Measurements from ENCODE around the gene GPR141.
"Not testable (repeated sequence)": the region's sequence is repeated elsewhere in the genome, so short reads cannot be mapped to it uniquely, and the experiment has no call there.

GPR141 gene

GRCh38 chr7:37686556-37687345, 3.2 kb downstream of the GPR141 start:
- no peak for DNase-seq (ENCODE audit: low read depth)

GRCh38 chr7:37690206-37690605, 6.6 kb downstream of the GPR141 start:
- DNase-seq (ENCODE audit: low read depth) = no peak

- DNase-seq (ENCODE audit: low read depth) = no peak
These were observed 10.9 kb downstream of the GPR141 start for GRCh38 chr7:37694208-37695094.

GRCh38 chr7:37698276-37698675, 14.7 kb downstream of the GPR141 start:
- DNase-seq (ENCODE audit: low read depth) = no peak

GRCh38 chr7:37698782-37699181, 15.2 kb downstream of the GPR141 start:
- DNase-seq (ENCODE audit: low read depth) = no peak

- DNase-seq (ENCODE audit: low read depth) = no peak
These were observed 18.2 kb downstream of the GPR141 start for GRCh38 chr7:37701769-37702168.

DNA sequence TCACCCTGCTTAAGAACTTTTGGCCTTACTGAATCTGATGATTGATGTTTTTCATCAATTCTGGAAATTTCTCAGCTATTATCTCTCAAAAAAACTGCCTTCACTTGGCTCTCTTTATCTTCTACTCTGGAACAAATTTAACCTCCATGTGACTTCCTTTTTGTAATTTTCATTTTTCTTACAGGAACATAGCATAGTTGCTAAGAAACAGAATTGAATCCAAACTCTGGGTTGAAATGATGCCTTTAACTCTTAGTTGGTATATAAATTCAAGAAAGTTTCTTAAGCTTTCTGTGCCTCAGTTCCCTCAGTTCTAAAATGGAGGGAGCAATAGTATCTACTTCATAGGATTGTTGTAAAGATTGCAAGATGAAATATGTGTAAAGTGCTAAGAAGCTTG, 19.8 kb downstream of the GPR141 start:
- no peak for DNase-seq (ENCODE audit: low read depth)

GRCh38 chr7:37704328-37704833, 20.8 kb downstream of the GPR141 start:
- not testable (repeated sequence) for DNase-seq (ENCODE audit: low read depth)

DNA sequence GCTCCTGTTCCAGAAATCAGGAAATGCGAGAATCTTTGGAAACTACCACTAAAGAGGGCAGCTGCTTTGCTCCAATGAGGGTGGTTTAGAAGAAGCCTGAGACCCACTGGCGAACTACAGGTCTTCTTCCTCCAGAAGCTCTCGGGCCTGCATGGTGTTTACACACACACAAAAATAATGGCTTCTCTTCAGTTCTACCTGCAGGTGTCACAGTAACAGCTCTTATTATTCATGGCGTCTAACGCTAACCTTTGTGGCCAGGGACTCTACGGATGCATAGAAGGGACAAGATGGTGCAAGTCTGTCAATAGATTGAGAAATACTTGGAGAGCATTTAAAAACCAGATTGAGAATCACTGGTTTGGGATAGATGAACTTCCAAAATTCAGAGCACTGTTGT, 22.4 kb downstream of the GPR141 start:
- DNase-seq (ENCODE audit: low read depth) = no peak

DNA sequence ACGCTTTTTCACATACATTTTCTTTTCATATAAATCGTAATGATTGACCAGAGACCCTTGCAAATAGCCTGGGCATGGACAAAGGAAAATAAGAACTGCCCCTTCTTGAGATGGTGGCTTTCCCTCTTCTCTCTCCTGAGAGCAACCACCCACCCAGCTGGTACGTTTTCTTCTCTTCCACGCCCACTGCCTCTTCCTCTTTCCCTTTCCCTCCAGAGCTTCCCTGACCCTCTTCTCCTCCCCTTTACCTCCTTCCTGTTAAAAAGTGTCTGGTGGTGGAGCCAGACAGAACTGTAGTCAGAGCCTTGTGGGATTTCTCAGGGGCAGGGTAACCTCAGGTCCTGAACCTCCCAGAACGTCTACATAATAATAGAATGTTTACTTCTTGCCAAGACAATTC, 23.2 kb downstream of the GPR141 start:
- DNase-seq (ENCODE audit: low read depth) = no peak

DNA sequence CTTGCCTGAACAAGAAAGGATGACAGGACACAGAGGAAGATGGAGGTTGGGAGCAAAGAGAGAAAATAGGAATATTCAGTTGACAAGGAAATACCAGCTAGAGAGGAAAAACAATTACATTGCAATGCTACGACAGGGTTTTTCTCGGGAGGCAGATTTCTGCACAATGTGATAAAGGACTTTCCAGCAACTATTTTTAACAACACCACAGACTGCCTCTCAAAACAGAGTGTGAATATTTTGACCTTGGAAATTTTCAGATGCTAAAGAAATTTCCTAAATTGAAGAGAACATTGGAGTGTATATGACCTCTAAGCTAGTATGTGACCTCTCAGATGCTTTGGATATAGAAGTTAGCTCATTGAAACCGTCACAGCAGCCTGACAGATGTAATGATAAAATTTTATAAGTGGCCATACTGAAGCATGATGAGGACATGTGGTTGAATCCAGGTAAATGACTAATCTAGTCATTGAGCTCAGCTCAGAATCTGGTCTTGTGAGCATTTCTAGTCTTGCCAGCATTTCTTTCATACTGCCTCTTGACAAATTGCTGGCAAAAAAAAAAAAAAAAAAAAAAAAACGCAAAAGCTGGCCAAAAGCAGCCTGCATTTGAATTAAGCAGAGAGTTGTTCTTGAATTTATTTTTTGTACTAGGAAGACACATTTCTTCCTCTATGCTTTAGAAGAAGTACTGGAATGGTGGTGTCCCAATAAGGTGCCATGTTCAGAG, 24.4 kb downstream of the GPR141 start:
- DNase-seq (ENCODE audit: low read depth) = no peak

DNA sequence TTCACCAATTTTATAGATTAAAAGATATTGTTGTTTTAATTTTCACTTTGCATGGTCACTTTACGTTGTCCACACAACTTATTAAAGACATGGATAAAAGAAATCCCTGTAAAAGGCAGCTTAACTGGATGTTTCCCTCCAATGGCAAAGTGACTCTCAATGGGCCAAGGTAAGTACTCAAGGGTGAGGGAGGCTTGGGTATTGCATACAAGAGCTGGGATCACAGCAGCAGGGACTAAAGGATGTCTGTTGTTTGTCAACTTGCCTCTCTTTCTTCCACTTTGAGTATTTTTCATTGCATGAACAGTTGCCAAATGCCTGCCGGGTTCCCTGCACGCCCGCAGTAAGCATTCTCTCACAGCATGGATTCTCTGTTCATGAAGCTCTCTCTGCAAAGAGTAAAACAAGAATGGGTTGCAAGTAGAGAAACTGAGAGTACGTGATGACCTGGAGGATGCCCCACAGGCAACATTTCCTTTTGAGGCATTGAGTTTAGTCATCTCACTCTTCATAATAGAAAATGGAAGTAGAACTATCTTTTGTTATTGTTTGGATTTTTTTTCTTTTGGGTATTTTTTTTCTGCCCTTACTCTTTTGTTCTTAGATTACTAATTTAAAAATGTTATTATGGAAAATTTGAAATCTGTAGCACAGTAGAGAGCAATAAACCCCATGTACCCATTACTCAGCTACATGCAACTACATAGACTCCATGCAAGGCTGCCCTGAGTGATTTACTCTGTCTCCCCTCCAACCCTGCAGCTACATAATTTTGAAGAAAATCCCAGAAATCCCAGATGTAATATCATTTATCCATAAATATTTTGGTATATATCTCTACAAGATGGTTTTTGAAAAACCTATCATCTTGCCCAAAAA, 26.3 kb downstream of the GPR141 start:
- no peak for DNase-seq (ENCODE audit: low read depth)

DNA sequence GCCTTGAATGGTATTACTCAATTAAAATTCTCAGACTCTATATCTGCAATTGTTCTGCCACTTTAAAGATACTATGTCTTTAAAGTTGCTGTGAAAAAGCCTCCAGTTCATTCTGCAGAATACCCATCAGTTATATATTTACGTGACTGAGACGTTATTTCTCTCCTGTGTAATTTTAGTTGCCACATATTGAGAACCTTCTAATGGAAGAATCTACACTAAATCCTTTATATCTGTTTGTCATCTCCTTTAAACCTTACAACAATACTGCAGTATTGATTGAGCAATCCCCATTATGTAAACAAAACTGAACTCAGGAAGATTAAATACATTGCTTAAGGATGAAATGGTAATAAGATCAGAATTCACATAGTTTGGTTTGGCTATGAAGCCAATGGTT, 30.0 kb downstream of the GPR141 start:
- DNase-seq (ENCODE audit: low read depth) = no peak

DNA sequence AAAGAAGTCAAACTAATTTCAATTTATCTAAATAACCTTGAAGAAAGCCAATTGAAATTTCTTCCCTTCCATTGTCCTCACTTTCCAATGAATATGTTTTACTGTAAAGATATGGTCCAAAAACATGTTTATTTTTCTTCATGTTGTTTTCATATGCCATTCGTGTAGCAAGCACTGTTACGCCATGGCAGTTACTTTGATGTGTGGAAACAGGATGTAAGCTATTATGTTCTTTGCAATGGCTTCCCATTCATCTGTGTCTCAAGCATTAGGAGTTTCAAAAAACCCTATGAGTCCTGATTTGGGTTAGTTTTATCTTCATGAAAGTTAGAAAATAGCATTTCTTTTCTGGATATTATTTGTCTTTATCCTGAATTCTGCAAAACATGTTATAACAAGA, 31.0 kb downstream of the GPR141 start:
- no peak for DNase-seq (ENCODE audit: low read depth)

DNA sequence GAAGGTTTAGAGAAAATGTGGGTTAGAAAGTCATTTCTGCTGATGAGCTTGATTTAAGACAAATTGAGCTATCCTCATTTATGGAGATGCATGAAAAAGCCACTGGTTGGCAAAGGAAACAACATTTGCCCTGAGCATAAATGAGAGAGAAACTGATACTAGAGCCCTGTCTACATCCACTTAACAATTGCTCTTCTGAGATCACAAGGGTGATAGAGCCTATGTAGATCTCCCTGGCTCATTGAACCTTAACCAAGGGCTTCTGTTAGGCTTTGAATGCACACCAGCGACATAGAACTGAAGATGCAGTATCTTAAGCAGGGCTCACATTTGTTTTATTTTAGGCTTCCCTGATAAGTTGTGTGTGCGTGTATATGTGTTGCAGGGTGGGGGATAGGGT, 35.0 kb downstream of the GPR141 start:
- no peak for DNase-seq (ENCODE audit: low read depth)

GRCh38 chr7:37719077-37719476, 35.5 kb downstream of the GPR141 start:
- no peak for DNase-seq (ENCODE audit: low read depth)

DNA sequence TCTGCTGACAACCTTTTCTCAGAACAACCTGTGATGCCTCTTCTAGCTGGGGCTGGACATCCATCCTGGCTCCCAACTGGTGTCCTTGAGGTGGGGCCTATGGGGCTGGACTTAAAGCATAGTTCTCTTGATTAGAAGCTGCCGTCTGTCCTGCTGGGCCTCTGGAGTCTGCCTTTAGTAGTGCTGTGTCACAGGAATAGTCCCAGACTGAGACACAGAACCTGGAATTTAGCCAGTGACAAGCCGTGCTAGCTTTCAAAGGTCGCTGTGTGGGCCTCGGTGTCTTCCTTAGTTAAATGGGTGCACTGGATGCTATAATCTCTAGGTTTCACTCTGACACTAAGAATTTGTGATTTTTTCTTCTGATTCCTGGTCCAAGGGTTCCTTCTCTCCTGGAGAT, 41.2 kb downstream of the GPR141 start:
- no peak for DNase-seq (ENCODE audit: low read depth)

DNA sequence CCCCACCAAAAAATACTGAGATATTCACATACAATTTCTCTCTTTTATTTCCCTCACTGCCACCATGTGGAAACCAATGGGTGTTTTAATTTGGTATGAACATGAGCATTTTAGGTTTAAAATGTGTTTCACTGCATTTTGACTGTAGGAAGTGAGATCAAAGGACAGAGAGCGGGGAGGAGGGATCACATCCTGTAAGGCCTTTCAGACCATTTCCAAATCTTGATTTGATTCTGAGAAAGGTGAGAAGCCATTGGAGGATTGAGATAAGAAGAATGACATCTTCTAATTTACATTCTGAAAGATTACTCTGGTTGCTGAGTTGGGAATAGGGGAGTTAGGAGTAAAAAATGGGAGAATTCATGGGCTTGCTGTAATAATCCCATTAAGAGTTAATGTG, 42.5 kb downstream of the GPR141 start:
- no peak for DNase-seq (ENCODE audit: low read depth)

DNA sequence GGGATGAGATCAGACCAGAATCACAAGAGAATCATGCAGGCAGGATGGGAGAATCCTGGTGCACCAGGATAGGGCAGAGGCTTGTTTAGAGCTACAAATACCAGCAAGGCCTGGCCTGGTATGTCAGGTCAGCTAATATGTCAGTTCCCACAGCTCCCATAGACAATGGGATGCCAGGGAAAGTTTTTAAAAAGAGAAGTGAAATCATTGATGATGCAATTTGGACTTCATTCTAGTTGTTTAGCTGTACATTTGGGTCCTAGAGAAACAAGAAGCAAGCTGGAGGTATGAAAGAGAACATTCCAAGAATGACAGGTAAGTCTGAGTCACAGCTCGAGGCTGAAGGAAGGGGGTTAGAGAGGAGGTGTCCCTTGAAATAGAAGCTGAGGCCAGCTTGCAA, 45.2 kb downstream of the GPR141 start:
- no peak for DNase-seq (ENCODE audit: low read depth)

DNA sequence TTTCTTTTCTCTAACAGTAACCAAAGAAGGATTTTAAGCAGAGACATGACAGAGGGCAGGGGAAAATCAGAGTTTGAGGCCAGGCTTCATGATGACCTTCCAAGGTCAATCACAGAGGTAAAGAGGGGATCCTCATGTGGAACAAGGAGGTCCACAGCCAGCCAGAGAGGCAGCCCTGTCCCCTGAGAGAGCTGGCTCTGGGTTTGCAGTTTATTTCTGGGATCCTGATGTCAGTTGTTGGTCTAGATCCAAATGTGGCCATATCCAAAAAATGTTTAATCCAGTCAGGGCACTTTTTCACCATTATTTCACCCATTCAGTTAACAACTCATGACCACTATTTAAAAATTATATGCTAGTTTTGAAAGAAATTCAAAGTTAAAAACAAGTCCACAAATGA, 45.6 kb downstream of the GPR141 start:
- DNase-seq (ENCODE audit: low read depth) = no peak

GRCh38 chr7:37730501-37730900, 46.9 kb downstream of the GPR141 start:
- DNase-seq (ENCODE audit: low read depth) = no peak

Data from stimulated activated CD8-positive, alpha-beta memory T cell treated with anti-CD3 and anti-CD28 coated beads, Interleukin-4, amount 100 ng/mL, for 24 hours (primary cell).